GM23338 (cell line): ENCODE measurements around the gene NEK4. TPM values are rescaled to one million over a fixed set of nuclear protein-coding genes. Genes with fewer than 3 reads are reported as not detected.

Experiments
- ATAC-seq: fragments of 200-7000 bp; cut with Tn5 transposase; 3 replicates; pipeline ENCODE4 v1.9.1; 2020
- DNase-seq: peaks from one replicate; pipeline ENCODE4 v3.0.0-alpha.2; 2015; ENCODE audit warnings: low spot score
- H2AFZ ChIP-seq: fragments of 200-600 bp; sonication (generic); 2 replicates; pipeline ENCODE4 v1.8.0; 2016; ENCODE audit warnings: antibody characterized with exemption, mild to moderate bottlenecking, moderate library complexity
- H3F3A ChIP-seq: fragments of 200-600 bp; sonication (generic); replicated peaks from 2 replicates; pipeline ENCODE4 v1.8.0; 2017; ENCODE audit warnings: antibody characterized with exemption, mixed run types, low read depth
- H3K27ac ChIP-seq: fragments of 200-600 bp; sonication (generic); 2 replicates; pipeline ENCODE4 v1.6.1; 2016; ENCODE audit warnings: low read depth
- H3K27me3 ChIP-seq: fragments of 200-600 bp; sonication (generic); 2 replicates; pipeline ENCODE4 v1.8.0; 2016; ENCODE audit warnings: mild to moderate bottlenecking, mixed run types, moderate library complexity; ENCODE audit not compliant: insufficient read depth
- H3K36me3 ChIP-seq: fragments of 200-600 bp; sonication (generic); 2 replicates; pipeline ENCODE4 v1.8.0; 2016; ENCODE audit warnings: mild to moderate bottlenecking; ENCODE audit not compliant: insufficient read depth
- H3K4me1 ChIP-seq: fragments of 200-600 bp; sonication (generic); 2 replicates; pipeline ENCODE4 v1.8.0; 2016; ENCODE audit warnings: mild to moderate bottlenecking, moderate library complexity; ENCODE audit not compliant: insufficient read depth
- H3K4me2 ChIP-seq: fragments of 200-600 bp; sonication (generic); 2 replicates; pipeline ENCODE4 v1.7.1; 2017; ENCODE audit warnings: mixed run types
- H3K4me3 ChIP-seq: fragments of 200-600 bp; sonication (generic); 2 replicates; pipeline ENCODE4 v1.6.1; 2016; ENCODE audit warnings: mixed run types
- H3K79me2 ChIP-seq: fragments of 200-600 bp; sonication (generic); replicated peaks from 2 replicates; pipeline ENCODE4 v1.8.0; 2017; ENCODE audit warnings: mild to moderate bottlenecking; ENCODE audit not compliant: insufficient read depth
- H3K9me2 ChIP-seq: fragments of 200-600 bp; sonication (generic); 2 replicates; pipeline ENCODE4 v1.8.0; 2017; ENCODE audit not compliant: insufficient read depth
- H4K20me1 ChIP-seq: fragments of 200-600 bp; sonication (generic); replicated peaks from 2 replicates; pipeline ENCODE4 v1.8.0; 2017; ENCODE audit warnings: mild to moderate bottlenecking; ENCODE audit not compliant: insufficient read depth
- H3K27ac Mint-ChIP-seq: 2 replicates; pipeline ENCODE4 v1.8.0; 2020; ENCODE audit warnings: inconsistent platforms, mild to moderate bottlenecking, moderate library complexity, mixed read lengths
- H3K27me3 Mint-ChIP-seq: 3 replicates; pipeline ENCODE4 v1.8.0; 2022; ENCODE audit warnings: low read depth, mild to moderate bottlenecking, moderate library complexity, mixed read lengths, inconsistent platforms; ENCODE audit not compliant: insufficient read depth, poor library complexity
- H3K36me3 Mint-ChIP-seq: 3 replicates; pipeline ENCODE4 v1.8.0; 2021; ENCODE audit warnings: low read depth, mild to moderate bottlenecking, inconsistent platforms, moderate library complexity, mixed read lengths
- H3K4me1 Mint-ChIP-seq: 3 replicates; pipeline ENCODE4 v1.8.0; 2020; ENCODE audit warnings: mild to moderate bottlenecking, inconsistent platforms, mixed read lengths
- H3K4me3 Mint-ChIP-seq: 3 replicates; pipeline ENCODE4 v1.8.0; 2021; ENCODE audit warnings: moderate library complexity, mild to moderate bottlenecking, inconsistent platforms, mixed read lengths
- H3K9me3 Mint-ChIP-seq: 3 replicates; pipeline ENCODE4 v1.8.0; 2020; ENCODE audit warnings: moderate library complexity, mild to moderate bottlenecking, inconsistent platforms, mixed read lengths
- EZH2 ChIP-seq: fragments of 200-600 bp; sonication (generic); IDR thresholded peaks from one replicate; pipeline ENCODE4 v1.8.0; 2017; ENCODE audit warnings: antibody characterized with exemption, mild to moderate bottlenecking, low read depth; ENCODE audit not compliant: unreplicated experiment
- EZH2phosphoT487 ChIP-seq: fragments of 200-600 bp; sonication (generic); IDR thresholded peaks from one replicate; pipeline ENCODE4 v1.8.1; 2018; ENCODE audit warnings: antibody characterized with exemption; ENCODE audit not compliant: unreplicated experiment
- JUNB ChIP-seq: IDR thresholded peaks from one replicate; pipeline ENCODE4 v1.6.1; 2016; ENCODE audit warnings: antibody characterized with exemption; ENCODE audit not compliant: unreplicated experiment
- POLR2AphosphoS5 ChIP-seq: IDR thresholded peaks from 2 replicates; pipeline ENCODE4 v1.6.1; 2016; ENCODE audit warnings: antibody characterized with exemption, low read depth
- STAT1 ChIP-seq: IDR thresholded peaks from one replicate; pipeline ENCODE4 v1.6.1; 2016; ENCODE audit warnings: antibody characterized with exemption; ENCODE audit not compliant: unreplicated experiment
- ZNF114 ChIP-seq: fragments of 250-450 bp; sonication (Bioruptor Pico); IDR thresholded peaks from 2 replicates; pipeline ENCODE4 v1.5.0; 2020; ENCODE audit warnings: mild to moderate bottlenecking, moderate library complexity
- ZNF331 ChIP-seq: fragments of 250-450 bp; sonication (Bioruptor Pico); IDR thresholded peaks from 2 replicates; pipeline ENCODE4 v1.5.0; 2020; ENCODE audit warnings: low read depth, mild to moderate bottlenecking, moderate library complexity
- polyA plus RNA-seq: library from polyadenylated mRNA; unstranded; fragments of >200 nt; fragmentation: Nextera tagmentation; extraction: Ambion mirVana; gene quantifications from 2 replicates; pipeline ENCODE4 v1.2.1, GENCODE V29; 2016
- total RNA-seq: library from RNA; depleted of rRNA; stranded (reverse); fragments of >200 nt; shearing (Covaris generic); gene quantifications from 2 replicates; pipeline ENCODE4 v1.2.3, GENCODE V29; 2014
- TF ChIP-seq, protein P1 (sequence below), 2 experiments: fragments of 200-600 bp in 1 of 2; sonication (generic) in 1 of 2; conservative IDR thresholded peaks; 2 replicates each; pipeline versions ENCODE4 v1.5.1 to v1.6.1; 2016 to 2017; ENCODE audit warnings: antibody characterized with exemption in 2 of 2, low read depth in 2 of 2, mild to moderate bottlenecking in 2 of 2, moderate library complexity in 1 of 2

Gene NEK4
- total and polyA plus RNA-seq, 2 experiments from 2014 or later: 8.6 to 42.7 TPM

DNA sequence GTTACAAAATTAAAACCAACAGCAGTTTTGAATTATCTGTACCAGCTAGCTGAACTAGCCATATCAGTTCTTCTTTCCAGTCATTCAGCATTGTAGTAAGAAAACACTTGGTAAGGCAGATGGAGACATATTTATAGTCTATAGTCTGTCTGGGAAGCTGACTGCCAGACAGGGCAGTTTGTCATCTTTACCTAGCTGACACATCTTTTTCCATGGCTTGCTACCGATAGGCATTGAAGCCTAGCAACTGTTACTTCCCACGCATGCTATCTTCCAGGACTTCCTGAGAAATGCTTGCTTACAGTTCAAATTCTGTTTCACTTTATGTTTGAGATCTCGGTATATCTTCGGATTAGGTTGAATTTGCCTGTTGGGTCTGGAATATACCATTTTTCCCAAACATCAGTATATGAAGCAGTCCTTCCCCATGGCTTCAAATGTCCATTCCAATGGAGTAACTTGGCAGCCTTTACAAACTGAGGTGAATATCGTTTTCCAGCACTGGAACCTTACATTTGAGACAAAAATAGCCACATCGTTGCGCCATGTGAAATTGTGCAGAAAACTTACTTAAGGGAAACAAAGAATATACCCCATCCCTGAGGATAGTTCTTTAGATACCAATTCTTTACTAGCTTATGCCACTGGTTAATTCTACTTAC, 76.1 kb downstream of the NEK4 start (continued):
- TF ChIP-seq, protein P1, sequence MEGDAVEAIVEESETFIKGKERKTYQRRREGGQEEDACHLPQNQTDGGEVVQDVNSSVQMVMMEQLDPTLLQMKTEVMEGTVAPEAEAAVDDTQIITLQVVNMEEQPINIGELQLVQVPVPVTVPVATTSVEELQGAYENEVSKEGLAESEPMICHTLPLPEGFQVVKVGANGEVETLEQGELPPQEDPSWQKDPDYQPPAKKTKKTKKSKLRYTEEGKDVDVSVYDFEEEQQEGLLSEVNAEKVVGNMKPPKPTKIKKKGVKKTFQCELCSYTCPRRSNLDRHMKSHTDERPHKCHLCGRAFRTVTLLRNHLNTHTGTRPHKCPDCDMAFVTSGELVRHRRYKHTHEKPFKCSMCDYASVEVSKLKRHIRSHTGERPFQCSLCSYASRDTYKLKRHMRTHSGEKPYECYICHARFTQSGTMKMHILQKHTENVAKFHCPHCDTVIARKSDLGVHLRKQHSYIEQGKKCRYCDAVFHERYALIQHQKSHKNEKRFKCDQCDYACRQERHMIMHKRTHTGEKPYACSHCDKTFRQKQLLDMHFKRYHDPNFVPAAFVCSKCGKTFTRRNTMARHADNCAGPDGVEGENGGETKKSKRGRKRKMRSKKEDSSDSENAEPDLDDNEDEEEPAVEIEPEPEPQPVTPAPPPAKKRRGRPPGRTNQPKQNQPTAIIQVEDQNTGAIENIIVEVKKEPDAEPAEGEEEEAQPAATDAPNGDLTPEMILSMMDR (conservative IDR thresholded peaks at IDR 0.05; ENCODE audit: low read depth in 2 of 2): no peak
- no peak for TF ChIP-seq ZNF114
- no peak for TF ChIP-seq EZH2phosphoT487

DNA sequence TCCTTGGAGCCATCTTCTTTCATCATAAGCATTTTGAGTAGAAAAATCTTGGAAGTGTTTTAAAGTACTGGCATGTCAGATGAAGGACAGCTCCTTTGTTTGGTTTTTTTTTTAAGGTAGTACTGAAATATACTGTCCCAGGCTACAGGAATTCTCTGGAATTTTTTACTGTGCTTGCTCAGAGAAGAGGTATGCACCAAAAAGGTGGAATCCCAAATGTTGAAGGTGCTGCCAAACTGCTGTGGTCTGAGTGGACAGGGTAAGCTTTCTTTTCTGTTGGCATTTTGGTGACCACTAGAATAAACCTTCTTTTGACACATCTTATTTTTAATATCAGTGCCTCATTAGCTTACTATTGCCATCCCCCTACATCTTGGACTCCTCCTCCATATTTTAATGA, 77.7 kb downstream of the NEK4 start:
- no peak overlapping the region for H3K4me2 ChIP-seq
- H3K9me2 ChIP-seq: no peaks in the 10 kb centered on the region
- H3K27ac Mint-ChIP-seq: no peak overlapping the region
- H3K4me3 Mint-ChIP-seq: no peak overlapping the region
- DNase-seq (no peak), ATAC-seq (no peak)
- no peak for TF ChIP-seq EZH2
- TF ChIP-seq POLR2AphosphoS5: no peak
- TF ChIP-seq, protein P1 (conservative IDR thresholded peaks at IDR 0.05; ENCODE audit: low read depth in 2 of 2): no peak
- H3K4me1 ChIP-seq: no peaks in the 10 kb centered on the region
- H3K4me3 ChIP-seq: no peak overlapping the region
- peaks cover 86% of the 10 kb centered on the region for H3F3A ChIP-seq
- H3K9me3 Mint-ChIP-seq: no peaks in the 10 kb centered on the region
- no peaks in the 10 kb centered on the region for H3K4me1 Mint-ChIP-seq
- no peak overlapping the region for H2AFZ ChIP-seq
- H3K27ac ChIP-seq: no peak overlapping the region
- peaks cover 94% of the 10 kb centered on the region for H3K36me3 Mint-ChIP-seq
- peaks cover 29% of the 10 kb centered on the region for H3K79me2 ChIP-seq
- H3K27me3 Mint-ChIP-seq: peaks cover 3% of the 10 kb centered on the region
- H3K27me3 ChIP-seq: no peaks in the 10 kb centered on the region
- H4K20me1 ChIP-seq: peaks cover 57% of the 10 kb centered on the region
- peaks cover 80% of the 10 kb centered on the region for H3K36me3 ChIP-seq

DNA sequence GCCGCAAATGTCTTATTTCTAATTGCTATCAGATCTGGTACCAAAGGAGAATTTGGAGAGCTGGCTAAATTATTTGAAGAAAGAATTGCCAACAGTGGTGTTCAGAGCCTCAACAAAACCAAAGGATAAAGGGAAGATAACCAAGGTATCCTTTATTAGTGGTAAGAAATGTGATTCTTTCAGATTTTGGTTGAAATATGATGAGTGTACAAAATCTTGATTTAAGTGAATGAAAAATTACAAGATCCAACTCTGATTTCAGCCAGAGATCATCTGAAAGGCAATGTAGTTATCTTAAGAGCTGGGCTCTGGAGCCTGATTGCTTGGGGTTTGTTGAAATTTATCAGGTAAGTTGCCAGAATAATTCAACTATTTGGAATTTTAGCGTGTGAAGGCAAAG, 80.2 kb downstream of the NEK4 start:
- no peak overlapping the region for H2AFZ ChIP-seq
- peaks cover 83% of the 10 kb centered on the region for H3K36me3 ChIP-seq
- no peak for ATAC-seq
- Mint-ChIP-seq H3K27ac (no peak overlapping the region; the same call in 1 of the 2 replicates), H3K4me1 (peaks cover 4% of the 10 kb centered on the region), H3K9me3 (no peaks in the 10 kb centered on the region), H3K27me3 (peaks cover 11% of the 10 kb centered on the region), H3K36me3 (peaks cover 98% of the 10 kb centered on the region), H3K4me3 (no peak overlapping the region; the same call in 2 of the 3 replicates)
- 0 out of 2 replicates have a peak, but pooled peaks cover 5% of the 10 kb centered on the region for H3K4me1 ChIP-seq
- H3K9me2 ChIP-seq: no peaks in the 10 kb centered on the region
- no peak overlapping the region for H3K27ac ChIP-seq
- H3K79me2 ChIP-seq: peaks cover 51% of the 10 kb centered on the region
- peaks cover 45% of the 10 kb centered on the region for H4K20me1 ChIP-seq
- no peak overlapping the region for H3K4me3 ChIP-seq
- peaks cover 73% of the 10 kb centered on the region for H3F3A ChIP-seq
- no peak overlapping the region for H3K4me2 ChIP-seq
- no peak for DNase-seq
- no peaks in the 10 kb centered on the region for H3K27me3 ChIP-seq
- TF ChIP-seq JUNB (no peak), EZH2phosphoT487 (no peak), STAT1 (no peak), ZNF331 (CRISPR knock-in tag) (no peak)
- TF ChIP-seq, protein P1 (conservative IDR thresholded peaks at IDR 0.05; ENCODE audit: low read depth in 2 of 2): no peak
